ENCODE data around the gene SMARCA5.
"Not testable (repeated sequence)": the region's sequence is repeated elsewhere in the genome, so short reads cannot be mapped to it uniquely, and the experiment has no call there.

The SMARCA5 gene

GRCh38 chr4:143513314-143514168 lies at the start of gene SMARCA5:
SMARCA5 (plus strand) TSS chr4:143513702; CDS start chr4:143513925, 223 bp downstream.
- DNase-seq, result peak; percentile 94

GRCh38 chr4:143473334-143474126 lies 40.0 kb upstream of the SMARCA5 start:
- DNase-seq, result no peak

- no peak for DNase-seq
Observed at GRCh38 chr4:143477487-143477886, 36.0 kb upstream of the SMARCA5 start.

GRCh38 chr4:143481361-143481760 lies 32.1 kb upstream of the SMARCA5 start:
- no peak for DNase-seq

- no peak for DNase-seq
Observed at GRCh38 chr4:143482840-143483239, 30.7 kb upstream of the SMARCA5 start.

- no peak for DNase-seq
Observed at GRCh38 chr4:143486314-143486713, 27.2 kb upstream of the SMARCA5 start.

GRCh38 chr4:143488687-143489086 lies 24.8 kb upstream of the SMARCA5 start:
- no peak for DNase-seq

GRCh38 chr4:143489106-143489505 lies 24.4 kb upstream of the SMARCA5 start:
- DNase-seq, result no peak

GRCh38 chr4:143498021-143498420 lies 15.5 kb upstream of the SMARCA5 start:
- no peak for DNase-seq

- DNase-seq, result no peak
Observed at GRCh38 chr4:143502231-143502630, 11.3 kb upstream of the SMARCA5 start.

GRCh38 chr4:143506031-143506430 lies 7.5 kb upstream of the SMARCA5 start:
- DNase-seq, result no peak

- no peak for DNase-seq
Observed at GRCh38 chr4:143511906-143512305, 1.6 kb upstream of the SMARCA5 start.

- DNase-seq, result no peak
Observed at GRCh38 chr4:143512978-143513313, 556 bp upstream of the SMARCA5 start.

GRCh38 chr4:143514169-143514495 lies 630 bp downstream of the SMARCA5 start:
- no peak for DNase-seq

- no peak for DNase-seq
Observed at GRCh38 chr4:143514497-143514896, 995 bp downstream of the SMARCA5 start.

GRCh38 chr4:143514901-143515300 lies 1.4 kb downstream of the SMARCA5 start:
- DNase-seq, result no peak

- no peak for DNase-seq
Observed at GRCh38 chr4:143515905-143516304, 2.4 kb downstream of the SMARCA5 start.

- no peak for DNase-seq
Observed at GRCh38 chr4:143517764-143518163, 4.3 kb downstream of the SMARCA5 start.

GRCh38 chr4:143524211-143524610 lies 10.7 kb downstream of the SMARCA5 start:
- no peak for DNase-seq

- not testable (repeated sequence) for DNase-seq
Observed at GRCh38 chr4:143528046-143528445, 14.5 kb downstream of the SMARCA5 start.

GRCh38 chr4:143531380-143531779 lies 17.9 kb downstream of the SMARCA5 start:
- DNase-seq, result no peak

GRCh38 chr4:143531788-143532491 lies 18.4 kb downstream of the SMARCA5 start:
- no peak for DNase-seq

- DNase-seq, result no peak
Observed at GRCh38 chr4:143538979-143539669, 25.6 kb downstream of the SMARCA5 start.
